ENCODE results near the gene ATP6V0D1. TPM values are rescaled to one million over a fixed set of nuclear protein-coding genes. Genes with fewer than 3 reads are reported as not detected.

Gene ATP6V0D1
- total RNA-seq, 2 experiments from 2014 or later, result 33.0 to 33.6 TPM

GRCh38 chr16:67407176-67407787 lies 73.7 kb downstream of the ATP6V0D1 start:
- H3K9me3 Mint-ChIP-seq, result no peaks in the 10 kb centered on the region
- no peak for DNase-seq
- H3K27ac Mint-ChIP-seq, result no peak overlapping the region
- H3K36me3 Mint-ChIP-seq, result no peaks in the 10 kb centered on the region
- H3K27me3 Mint-ChIP-seq, result no peaks in the 10 kb centered on the region
- no peaks in the 10 kb centered on the region for H3K4me1 Mint-ChIP-seq
- no peak overlapping the region for H3K4me3 Mint-ChIP-seq

- Mint-ChIP-seq H3K4me3 (no peak overlapping the region), H3K27ac (no peak overlapping the region), H3K9me3 (no peaks in the 10 kb centered on the region), H3K4me1 (no peaks in the 10 kb centered on the region), H3K36me3 (no peaks in the 10 kb centered on the region), H3K27me3 (peaks cover 3% of the 10 kb centered on the region)
- DNase-seq, result no peak
Measured at GRCh38 chr16:67406111-67406971, 74.6 kb downstream of the ATP6V0D1 start.

GRCh38 chr16:67405336-67405735 lies 75.6 kb downstream of the ATP6V0D1 start:
- Mint-ChIP-seq H3K27me3 (peaks cover 3% of the 10 kb centered on the region), H3K9me3 (no peaks in the 10 kb centered on the region), H3K27ac (no peak overlapping the region), H3K36me3 (no peaks in the 10 kb centered on the region), H3K4me3 (no peak overlapping the region), H3K4me1 (no peaks in the 10 kb centered on the region)
- DNase-seq, result no peak

- Mint-ChIP-seq H3K36me3 (no peaks in the 10 kb centered on the region), H3K4me1 (no peaks in the 10 kb centered on the region), H3K4me3 (no peak overlapping the region), H3K9me3 (no peaks in the 10 kb centered on the region), H3K27me3 (peaks cover 3% of the 10 kb centered on the region), H3K27ac (no peak overlapping the region)
- DNase-seq, result no peak
Measured at GRCh38 chr16:67404740-67405226, 76.2 kb downstream of the ATP6V0D1 start.

- H3K4me1 Mint-ChIP-seq, result no peaks in the 10 kb centered on the region
- no peak for DNase-seq
- H3K27ac Mint-ChIP-seq, result no peak overlapping the region
- no peaks in the 10 kb centered on the region for H3K36me3 Mint-ChIP-seq
- H3K9me3 Mint-ChIP-seq, result no peaks in the 10 kb centered on the region
- H3K27me3 Mint-ChIP-seq, result peaks cover 3% of the 10 kb centered on the region
- H3K4me3 Mint-ChIP-seq, result no peak overlapping the region
Measured at GRCh38 chr16:67403976-67404555, 76.9 kb downstream of the ATP6V0D1 start.

- H3K36me3 Mint-ChIP-seq, result no peaks in the 10 kb centered on the region
- no peak overlapping the region for H3K4me3 Mint-ChIP-seq
- peaks cover 2% of the 10 kb centered on the region for H3K4me1 Mint-ChIP-seq
- H3K27me3 Mint-ChIP-seq, result peaks cover 3% of the 10 kb centered on the region
- no peak overlapping the region for H3K27ac Mint-ChIP-seq
- no peaks in the 10 kb centered on the region for H3K9me3 Mint-ChIP-seq
- no peak for DNase-seq
Measured at GRCh38 chr16:67400901-67401300, 80.1 kb downstream of the ATP6V0D1 start.

GRCh38 chr16:67399749-67400704 lies 80.9 kb downstream of the ATP6V0D1 start:
- Mint-ChIP-seq H3K4me3 (no peak overlapping the region), H3K9me3 (no peaks in the 10 kb centered on the region), H3K27me3 (peaks cover 11% of the 10 kb centered on the region), H3K4me1 (peaks cover 5% of the 10 kb centered on the region), H3K36me3 (no peaks in the 10 kb centered on the region), H3K27ac (no peak overlapping the region)
- DNase-seq, result no peak

GRCh38 chr16:67399218-67399733 lies 81.7 kb downstream of the ATP6V0D1 start:
- Mint-ChIP-seq H3K27ac (no peak overlapping the region), H3K9me3 (no peaks in the 10 kb centered on the region), H3K36me3 (no peaks in the 10 kb centered on the region), H3K27me3 (peaks cover 16% of the 10 kb centered on the region), H3K4me3 (no peak overlapping the region), H3K4me1 (peaks cover 6% of the 10 kb centered on the region)
- peak; percentile 70 for DNase-seq

GRCh38 chr16:67398546-67399217 lies 82.3 kb downstream of the ATP6V0D1 start:
- peaks cover 8% of the 10 kb centered on the region for H3K4me1 Mint-ChIP-seq
- no peaks in the 10 kb centered on the region for H3K36me3 Mint-ChIP-seq
- no peaks in the 10 kb centered on the region for H3K9me3 Mint-ChIP-seq
- no peak for DNase-seq
- H3K27ac Mint-ChIP-seq, result no peak overlapping the region
- peaks cover 22% of the 10 kb centered on the region for H3K27me3 Mint-ChIP-seq
- no peak overlapping the region for H3K4me3 Mint-ChIP-seq

- no peak for DNase-seq
- H3K9me3 Mint-ChIP-seq, result no peaks in the 10 kb centered on the region
- no peak overlapping the region for H3K4me3 Mint-ChIP-seq
- H3K27ac Mint-ChIP-seq, result no peak overlapping the region
- H3K27me3 Mint-ChIP-seq, result peaks cover 24% of the 10 kb centered on the region
- H3K4me1 Mint-ChIP-seq, result peaks cover 8% of the 10 kb centered on the region
- no peaks in the 10 kb centered on the region for H3K36me3 Mint-ChIP-seq
Measured at GRCh38 chr16:67397812-67398545, 83.0 kb downstream of the ATP6V0D1 start.

- Mint-ChIP-seq H3K4me3 (no peak overlapping the region), H3K4me1 (peaks cover 8% of the 10 kb centered on the region), H3K27me3 (peaks cover 31% of the 10 kb centered on the region), H3K9me3 (no peaks in the 10 kb centered on the region), H3K36me3 (no peaks in the 10 kb centered on the region), H3K27ac (no peak overlapping the region)
- DNase-seq, result no peak
Measured at GRCh38 chr16:67397036-67397801, 83.7 kb downstream of the ATP6V0D1 start.

- peaks cover 32% of the 10 kb centered on the region for H3K27me3 Mint-ChIP-seq
- H3K4me1 Mint-ChIP-seq, result peaks cover 8% of the 10 kb centered on the region
- H3K9me3 Mint-ChIP-seq, result no peaks in the 10 kb centered on the region
- no peaks in the 10 kb centered on the region for H3K36me3 Mint-ChIP-seq
- H3K27ac Mint-ChIP-seq, result no peak overlapping the region
- H3K4me3 Mint-ChIP-seq, result no peak overlapping the region
- no peak for DNase-seq
Measured at GRCh38 chr16:67396159-67397035, 84.6 kb downstream of the ATP6V0D1 start.
